ENCODE results near the gene ABHD2. TPM values are rescaled to one million over a fixed set of nuclear protein-coding genes. Genes with fewer than 3 reads are reported as not detected.
"Not testable (repeated sequence)": the region's sequence is repeated elsewhere in the genome, so short reads cannot be mapped to it uniquely, and the experiment has no call there.

Gene ABHD2
- total RNA-seq, 1 experiment from 2014 or later, result 52.4 TPM

GRCh38 chr15:89131731-89132130 lies 43.5 kb downstream of the ABHD2 start:
- Histone ChIP-seq H3K27ac (ENCODE audit: low read depth, low read length, poor library complexity, severe bottlenecking) (no peak overlapping the region), H3K9me3 (ENCODE audit: low read depth, low read length, poor library complexity, severe bottlenecking) (no peaks in the 10 kb centered on the region), H3K27me3 (replicated peaks; ENCODE audit: insufficient read depth, low read depth, low read length, poor library complexity) (no peaks in the 10 kb centered on the region), H3K36me3 (ENCODE audit: insufficient read depth, low read length, poor library complexity, severe bottlenecking) (no peaks in the 10 kb centered on the region), H3K4me3 (ENCODE audit: low read depth, low read length, poor library complexity, severe bottlenecking) (no peak overlapping the region), H3K4me1 (ENCODE audit: insufficient read depth, low read length, poor library complexity, severe bottlenecking) (no peaks in the 10 kb centered on the region)
- intact Hi-C loops (cut with micrococcal nuclease; ENCODE audit: unreplicated experiment), result no loop called here
- POLR2A ChIA-PET (ENCODE audit: low non-redundant PET), result no interaction called here
- DNase-seq (ENCODE audit: low spot score), result no peak
- CTCF ChIA-PET, result no interaction called here
- no TSS peak for BruUV-seq (replicated peaks)
- no peak for TF ChIP-seq EZH2 (IDR thresholded peaks at IDR 0.05; ENCODE audit: borderline replicate concordance, low read depth, low read length, poor library complexity, severe bottlenecking)
- no peak for TF ChIP-seq CTCF (conservative IDR thresholded peaks at IDR 0.05; ENCODE audit: low read depth, low read length)

GRCh38 chr15:89132611-89133507 lies 44.6 kb downstream of the ABHD2 start:
- ChIA-PET CTCF (interaction anchor here (0.8 to 1.1 kb wide), 2 partner anchors 11 to 228 kb away, joined by 3 to 4 read pairs; no protein-coding TSS in a partner anchor), POLR2A (ENCODE audit: low non-redundant PET) (no interaction called here)
- no peaks in the 10 kb centered on the region for H3K9me3 ChIP-seq (ENCODE audit: low read depth, low read length, poor library complexity, severe bottlenecking)
- intact Hi-C loops (cut with micrococcal nuclease; ENCODE audit: unreplicated experiment), result no loop called here
- H3K4me1 ChIP-seq (ENCODE audit: insufficient read depth, low read length, poor library complexity, severe bottlenecking), result no peaks in the 10 kb centered on the region
- no peak for DNase-seq (ENCODE audit: low spot score)
- TF ChIP-seq CTCF (conservative IDR thresholded peaks at IDR 0.05; ENCODE audit: low read depth, low read length) (no peak), EZH2 (IDR thresholded peaks at IDR 0.05; ENCODE audit: borderline replicate concordance, low read depth, low read length, poor library complexity, severe bottlenecking) (no peak)
- no peaks in the 10 kb centered on the region for H3K27me3 ChIP-seq (replicated peaks; ENCODE audit: insufficient read depth, low read depth, low read length, poor library complexity)
- H3K4me3 ChIP-seq (ENCODE audit: low read depth, low read length, poor library complexity, severe bottlenecking), result no peak overlapping the region
- no TSS peak for BruUV-seq (replicated peaks)
- no peaks in the 10 kb centered on the region for H3K36me3 ChIP-seq (ENCODE audit: insufficient read depth, low read length, poor library complexity, severe bottlenecking)
- no peak overlapping the region for H3K27ac ChIP-seq (ENCODE audit: low read depth, low read length, poor library complexity, severe bottlenecking)

GRCh38 chr15:89135387-89136077 lies 47.3 kb downstream of the ABHD2 start:
- DNase-seq (ENCODE audit: low spot score); H3K36me3 ChIP-seq (ENCODE audit: insufficient read depth, low read length, poor library complexity, severe bottlenecking); H3K9me3 ChIP-seq (ENCODE audit: low read depth, low read length, poor library complexity, severe bottlenecking); H3K4me3 ChIP-seq (ENCODE audit: low read depth, low read length, poor library complexity, severe bottlenecking); POLR2A ChIA-PET (ENCODE audit: low non-redundant PET); H3K27me3 ChIP-seq (replicated peaks; ENCODE audit: insufficient read depth, low read depth, low read length, poor library complexity); CTCF ChIA-PET; intact Hi-C loops (cut with micrococcal nuclease; ENCODE audit: unreplicated experiment); H3K4me1 ChIP-seq (ENCODE audit: insufficient read depth, low read length, poor library complexity, severe bottlenecking); H3K27ac ChIP-seq (ENCODE audit: low read depth, low read length, poor library complexity, severe bottlenecking); BruUV-seq (replicated peaks): not testable (repeated sequence)
